GM23248 (cell line): ENCODE measurements around the gene LMBR1L. TPM values are rescaled to one million over a fixed set of nuclear protein-coding genes. Genes with fewer than 3 reads are reported as not detected.
A peak's percentile ranks its signal among the peaks of the same experiment; 100 is the strongest.
"Not testable (repeated sequence)": the region's sequence is repeated elsewhere in the genome, so short reads cannot be mapped to it uniquely, and the experiment has no call there.

Experiments used
- DNase-seq: peaks from one replicate; pipeline ENCODE4 v3.0.0-alpha.2; 2015
- H2AFZ ChIP-seq: fragments of 200-600 bp; sonication (generic); 2 replicates; pipeline ENCODE4 v1.6.1; 2016; ENCODE audit warnings: antibody characterized with exemption
- H3F3A ChIP-seq: fragments of 200-600 bp; sonication (generic); 2 replicates; pipeline ENCODE4 v1.6.1; 2016; ENCODE audit warnings: mild to moderate bottlenecking, antibody characterized with exemption, mixed run types; ENCODE audit not compliant: insufficient read depth
- H3K27ac ChIP-seq: fragments of 200-600 bp; sonication (generic); 2 replicates; pipeline ENCODE4 v1.5.1; 2016; ENCODE audit warnings: mild to moderate bottlenecking
- H3K27me3 ChIP-seq: fragments of 200-600 bp; sonication (generic); replicated peaks from 2 replicates; pipeline ENCODE4 v1.6.1; 2016; ENCODE audit warnings: mild to moderate bottlenecking; ENCODE audit not compliant: insufficient read depth
- H3K36me3 ChIP-seq: fragments of 200-600 bp; sonication (generic); 2 replicates; pipeline ENCODE4 v1.6.1; 2016; ENCODE audit warnings: low read depth, mild to moderate bottlenecking
- H3K4me1 ChIP-seq: fragments of 200-600 bp; sonication (generic); 2 replicates; pipeline ENCODE4 v1.6.1; 2016; ENCODE audit warnings: mild to moderate bottlenecking; ENCODE audit not compliant: insufficient read depth
- H3K4me2 ChIP-seq: fragments of 200-600 bp; sonication (generic); one replicate; pipeline ENCODE4 v1.6.1; 2016; ENCODE audit warnings: mild to moderate bottlenecking; ENCODE audit not compliant: unreplicated experiment
- H3K4me3 ChIP-seq: fragments of 200-600 bp; sonication (generic); 2 replicates; pipeline ENCODE4 v1.5.1; 2016; ENCODE audit warnings: mild to moderate bottlenecking
- H3K79me2 ChIP-seq: fragments of 200-600 bp; sonication (generic); 2 replicates; pipeline ENCODE4 v1.6.1; 2016; ENCODE audit warnings: mild to moderate bottlenecking; ENCODE audit not compliant: insufficient read depth
- H3K9ac ChIP-seq: fragments of 200-600 bp; sonication (generic); 2 replicates; pipeline ENCODE4 v1.6.1; 2016; ENCODE audit warnings: mild to moderate bottlenecking
- H3K9me2 ChIP-seq: fragments of 200-600 bp; sonication (generic); 2 replicates; pipeline ENCODE4 v1.6.1; 2016; ENCODE audit warnings: mixed run types, mild to moderate bottlenecking, moderate library complexity; ENCODE audit not compliant: insufficient read depth
- H3K9me3 ChIP-seq: fragments of 200-600 bp; sonication (generic); one replicate; pipeline ENCODE4 v1.6.1; 2017; ENCODE audit warnings: low read depth
- H4K20me1 ChIP-seq: fragments of 200-600 bp; sonication (generic); 2 replicates; pipeline ENCODE4 v1.6.0; 2016; ENCODE audit not compliant: insufficient read depth
- EZH2 ChIP-seq: fragments of 200-600 bp; sonication (generic); IDR thresholded peaks from 2 replicates; pipeline ENCODE4 v1.6.1; 2018; ENCODE audit warnings: antibody characterized with exemption, mild to moderate bottlenecking; ENCODE audit not compliant: insufficient read depth, poor library complexity, severe bottlenecking
- EZH2phosphoT487 ChIP-seq: fragments of 200-600 bp; sonication (generic); IDR thresholded peaks from 2 replicates; pipeline ENCODE4 v1.6.1; 2018; ENCODE audit warnings: antibody characterized with exemption, moderate library complexity, mild to moderate bottlenecking, low read depth; ENCODE audit not compliant: insufficient read depth
- WGBS, 2 experiments: methylation state at CpG; one replicate each; pipeline ENCODE4 v1.1.6; 2015 to 2017; ENCODE audit warnings: low lambda C conversion rate in 2 of 2, low coverage in 1 of 2; ENCODE audit errors: missing lambda C conversion rate in 2 of 2; 5-methylcytosine and 5-hydroxymethylcytosine counted together
- in situ Hi-C: fragments of 300-500 bp; cut with MboI; formaldehyde crosslinking; loops from 2 replicates; pipeline ENCODE4 v1.15.0; 2020
- polyA plus RNA-seq: library from polyadenylated mRNA; unstranded; fragments of >200 nt; fragmentation: Nextera tagmentation; extraction: Ambion mirVana; gene quantifications from 2 replicates; pipeline ENCODE4 v1.2.1, GENCODE V29; 2016
- total RNA-seq: library from RNA; depleted of rRNA; stranded (reverse); fragments of >200 nt; shearing (Covaris generic); gene quantifications from 2 replicates; pipeline ENCODE4 v1.2.3, GENCODE V29; 2014

LMBR1L gene
- total and polyA plus RNA-seq, 2 experiments from 2014 or later: 31.6 to 62.9 TPM

DNA sequence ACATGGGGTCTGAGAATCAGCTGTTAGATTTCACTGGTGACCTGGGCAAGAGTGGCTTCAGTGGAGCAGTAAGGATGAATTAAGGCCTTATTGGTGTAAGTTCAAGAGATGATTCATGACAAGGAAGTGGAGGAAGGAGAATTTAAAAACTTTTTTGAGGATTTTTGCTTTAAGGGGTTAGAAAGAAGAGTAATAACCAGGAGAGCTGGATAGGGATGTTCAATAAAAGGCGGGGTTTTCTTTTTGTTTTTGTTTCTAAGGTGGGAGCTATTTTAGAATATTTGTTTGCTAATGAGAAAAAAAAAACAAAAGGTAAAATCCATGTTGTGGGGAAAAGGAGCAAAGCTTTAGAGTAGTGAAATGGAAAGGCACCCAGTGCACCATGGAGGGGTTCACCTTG, 35.8 kb upstream of the LMBR1L start:
- H3F3A ChIP-seq: no peaks in the 10 kb centered on the region
- no peaks in the 10 kb centered on the region for H3K9me2 ChIP-seq
- no peak for TF ChIP-seq EZH2phosphoT487
- TF ChIP-seq EZH2: no peak
- H3K9me3 ChIP-seq: no peaks in the 10 kb centered on the region
- H3K79me2 ChIP-seq: no peaks in the 10 kb centered on the region
- no peaks in the 10 kb centered on the region for H4K20me1 ChIP-seq
- no peaks in the 10 kb centered on the region for H3K27me3 ChIP-seq
- H3K4me3 ChIP-seq: no peak overlapping the region
- H2AFZ ChIP-seq: 0 out of 2 replicates have a peak overlapping the region, but pooled peaks have one; percentile 12
- no peak overlapping the region for H3K4me2 ChIP-seq
- in situ Hi-C loops: no loop called here
- no peak overlapping the region for H3K9ac ChIP-seq
- no peaks in the 10 kb centered on the region for H3K36me3 ChIP-seq
- WGBS, 2 experiments: 93 to 100% methylated on average over 1 of the region's 1 CpG
- H3K4me1 ChIP-seq: no peaks in the 10 kb centered on the region
- peak; percentile 17 for DNase-seq
- no peak overlapping the region for H3K27ac ChIP-seq

DNA sequence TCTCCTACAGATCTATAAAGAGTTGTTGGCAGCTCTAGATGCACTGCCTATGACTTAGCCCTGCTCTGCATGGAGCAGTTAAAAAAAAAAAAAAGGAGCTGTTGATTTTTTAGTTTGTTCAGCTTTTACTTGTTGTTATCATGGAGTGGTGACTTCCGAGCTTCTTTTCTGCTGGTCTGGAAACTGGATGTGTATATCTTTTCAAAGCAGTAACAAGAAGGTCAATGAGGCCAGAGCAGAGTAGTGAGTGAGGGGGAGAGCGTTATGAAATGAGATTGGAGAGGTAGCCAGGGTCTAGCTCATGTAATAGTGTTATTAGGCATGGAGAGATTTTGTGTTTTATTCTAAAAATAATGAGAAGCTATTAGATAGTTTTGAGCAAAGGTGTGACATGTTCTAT, 33.7 kb upstream of the LMBR1L start:
- no peaks in the 10 kb centered on the region for H3K27me3 ChIP-seq
- in situ Hi-C loops: no loop called here
- H3K9me3 ChIP-seq: no peaks in the 10 kb centered on the region
- H3K4me1 ChIP-seq: no peaks in the 10 kb centered on the region
- no peaks in the 10 kb centered on the region for H4K20me1 ChIP-seq
- no peak overlapping the region for H3K4me2 ChIP-seq
- 95 to 98% methylated on average over 2 of the region's 2 CpGs for WGBS, 2 experiments
- H3K79me2 ChIP-seq: no peaks in the 10 kb centered on the region
- TF ChIP-seq EZH2phosphoT487 (no peak), EZH2 (no peak)
- no peak overlapping the region for H3K9ac ChIP-seq
- H3K4me3 ChIP-seq: no peak overlapping the region
- no peaks in the 10 kb centered on the region for H3F3A ChIP-seq
- no peak overlapping the region for H3K27ac ChIP-seq
- DNase-seq: no peak
- H3K36me3 ChIP-seq: no peaks in the 10 kb centered on the region
- no peaks in the 10 kb centered on the region for H3K9me2 ChIP-seq
- no peak overlapping the region for H2AFZ ChIP-seq

DNA sequence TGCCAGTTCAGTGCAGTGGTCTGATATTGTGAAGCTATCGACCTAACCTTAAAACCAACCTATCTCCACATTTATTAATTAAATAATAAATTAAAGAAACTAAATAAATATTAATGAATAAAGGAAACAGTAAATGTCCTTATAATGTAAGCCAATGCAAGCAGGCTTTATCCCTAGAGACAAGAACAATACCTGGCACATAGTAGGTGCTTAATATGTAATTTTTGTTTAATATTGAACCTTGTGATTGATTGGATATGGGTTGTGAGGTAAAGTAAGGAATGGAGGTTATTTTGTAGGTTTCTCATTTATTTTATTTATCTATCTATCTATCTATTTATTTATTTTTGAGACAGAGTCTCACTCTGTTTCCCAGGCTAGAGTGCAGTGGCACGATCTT, 28.4 kb upstream of the LMBR1L start:
- H3K27ac ChIP-seq: no peak overlapping the region
- H3K36me3 ChIP-seq: no peaks in the 10 kb centered on the region
- H3K79me2 ChIP-seq: peaks cover 9% of the 10 kb centered on the region
- no peak overlapping the region for H3K9ac ChIP-seq
- no peak for DNase-seq
- no peaks in the 10 kb centered on the region for H4K20me1 ChIP-seq
- H3K4me1 ChIP-seq: no peaks in the 10 kb centered on the region
- H3K27me3 ChIP-seq: no peaks in the 10 kb centered on the region
- H2AFZ ChIP-seq: no peak overlapping the region
- no peak overlapping the region for H3K4me3 ChIP-seq
- WGBS, 2 experiments: 96% methylated on average over 2 of the region's 2 CpGs
- TF ChIP-seq EZH2phosphoT487 (no peak), EZH2 (no peak)
- H3K9me2 ChIP-seq: no peaks in the 10 kb centered on the region
- in situ Hi-C loops: no loop called here
- no peaks in the 10 kb centered on the region for H3F3A ChIP-seq
- no peaks in the 10 kb centered on the region for H3K9me3 ChIP-seq
- H3K4me2 ChIP-seq: no peak overlapping the region

DNA sequence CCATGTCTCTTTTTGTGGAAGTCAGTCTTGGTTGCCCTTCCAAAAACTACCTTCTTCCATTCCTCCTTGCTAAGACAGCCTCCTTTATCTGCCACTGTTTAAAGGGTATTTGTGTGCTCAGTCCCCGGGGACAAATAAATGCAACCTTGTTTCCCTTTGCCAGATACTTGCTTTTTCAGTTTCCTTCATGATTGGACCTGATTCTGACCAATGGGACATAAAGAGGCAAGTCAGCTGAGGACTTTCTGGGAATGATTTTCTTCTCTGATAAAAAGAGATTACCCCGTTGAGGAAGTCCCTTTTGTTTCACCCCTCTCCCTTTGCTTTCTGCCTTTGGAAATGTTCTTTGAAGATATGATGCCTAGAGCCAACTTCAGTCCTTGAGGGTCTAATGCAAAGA, 27.9 kb upstream of the LMBR1L start:
- Histone ChIP-seq H2AFZ (no peak overlapping the region), H3K4me3 (no peak overlapping the region)
- in situ Hi-C loops: no loop called here

DNA sequence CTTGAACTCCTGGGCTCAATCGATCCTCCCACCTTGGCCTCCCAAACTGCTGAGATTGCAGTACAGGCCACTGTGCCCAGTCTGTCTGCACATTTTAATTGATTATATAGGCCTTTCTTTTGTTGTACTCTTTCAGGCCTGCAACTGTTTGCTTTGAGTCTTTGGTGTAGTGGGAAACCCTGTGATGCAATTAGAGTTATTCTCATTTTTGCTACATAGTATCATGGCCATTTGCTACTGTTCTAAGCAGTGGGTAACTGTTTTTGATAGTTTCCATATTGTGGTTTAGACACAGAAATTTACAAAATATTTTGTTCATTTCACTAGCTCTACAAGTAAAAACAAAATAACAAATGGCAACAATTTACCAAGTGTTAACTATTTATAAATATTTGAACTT, 26.8 kb upstream of the LMBR1L start:
- H3K4me3 ChIP-seq: no peak overlapping the region
- in situ Hi-C loops: no loop called here
- H3K79me2 ChIP-seq: peaks cover 24% of the 10 kb centered on the region
- no peaks in the 10 kb centered on the region for H3K9me3 ChIP-seq
- H3K9ac ChIP-seq: no peak overlapping the region
- H3F3A ChIP-seq: peaks cover 7% of the 10 kb centered on the region
- DNase-seq: no peak
- H2AFZ ChIP-seq: no peak overlapping the region
- H3K36me3 ChIP-seq: no peaks in the 10 kb centered on the region
- peaks cover 11% of the 10 kb centered on the region for H3K4me1 ChIP-seq
- H4K20me1 ChIP-seq: no peaks in the 10 kb centered on the region
- H3K4me2 ChIP-seq: no peak overlapping the region
- WGBS, 2 experiments: 53 to 64% methylated on average over 1 of the region's 1 CpG
- no peaks in the 10 kb centered on the region for H3K27me3 ChIP-seq
- no peak for TF ChIP-seq EZH2
- TF ChIP-seq EZH2phosphoT487: no peak
- H3K9me2 ChIP-seq: no peaks in the 10 kb centered on the region
- no peak overlapping the region for H3K27ac ChIP-seq

More for the DNA sequence above, 27.9 kb upstream of the LMBR1L start:
- Histone ChIP-seq H3K4me2 (no peak overlapping the region), H3K27ac (no peak overlapping the region), H3K9me2 (no peaks in the 10 kb centered on the region), H4K20me1 (no peaks in the 10 kb centered on the region), H3K79me2 (peaks cover 13% of the 10 kb centered on the region), H3K36me3 (no peaks in the 10 kb centered on the region), H3F3A (no peaks in the 10 kb centered on the region), H3K9me3 (no peaks in the 10 kb centered on the region), H3K27me3 (no peaks in the 10 kb centered on the region), H3K9ac (no peak overlapping the region), H3K4me1 (peaks cover 3% of the 10 kb centered on the region; the same call in 1 of the 2 replicates)
- DNase-seq: no peak
- TF ChIP-seq EZH2phosphoT487 (no peak), EZH2 (no peak)
- WGBS, 2 experiments: 98 to 100% methylated on average over 2 of the region's 2 CpGs

DNA sequence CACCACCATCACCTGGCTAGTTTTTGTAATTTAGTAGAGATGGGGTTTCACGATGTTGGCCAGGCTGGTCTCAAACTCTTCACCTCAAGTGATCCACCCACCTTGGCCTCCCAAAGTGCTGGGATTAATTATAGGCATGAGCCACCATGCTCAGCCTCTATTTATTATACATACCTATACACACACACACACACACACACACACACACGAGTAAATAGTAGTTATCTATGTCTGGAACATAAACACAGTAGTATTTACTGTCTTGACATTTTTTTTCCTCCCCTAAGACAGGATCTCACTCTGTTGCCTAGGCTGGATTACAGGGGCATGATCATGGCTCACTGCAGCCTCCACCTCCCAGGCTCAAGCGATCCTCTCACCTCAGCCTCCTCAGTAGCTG, 26.4 kb upstream of the LMBR1L start:
- H3K9ac ChIP-seq, H3K27ac ChIP-seq, H3K4me2 ChIP-seq, H4K20me1 ChIP-seq, H3K27me3 ChIP-seq, H3K9me3 ChIP-seq, H3K9me2 ChIP-seq, H3K36me3 ChIP-seq, H3K4me3 ChIP-seq, in situ Hi-C loops, DNase-seq, H2AFZ ChIP-seq: not testable (repeated sequence)
- H3K4me1 ChIP-seq: peaks cover 13% of the 10 kb centered on the region
- peaks cover 29% of the 10 kb centered on the region for H3K79me2 ChIP-seq
- WGBS, 2 experiments: 91 to 96% methylated on average over 3 of the region's 3 CpGs
- H3F3A ChIP-seq: peaks cover 11% of the 10 kb centered on the region
